Prostate gland (tissue), 2 donors: ENCODE data around the gene SUGCT. TPM values are rescaled to one million over a fixed set of nuclear protein-coding genes. Genes with fewer than 3 reads are reported as not detected.

ENCODE experiments used
- DNase-seq: peaks from one replicate; pipeline ENCODE4 v3.0.0-alpha.2; 2019; ENCODE audit warnings: low spot score
- H3K27ac ChIP-seq, 2 donors: fragments of 200-600 bp; sonication (generic); 2 replicates each; pipeline ENCODE4 v1.5.1; 2017 to 2019
- H3K27me3 ChIP-seq: fragments of 200-600 bp; sonication (generic); replicated peaks from 2 replicates; pipeline ENCODE4 v1.5.1; 2019; ENCODE audit not compliant: insufficient read depth
- H3K36me3 ChIP-seq, 2 donors: fragments of 200-600 bp; sonication (generic); 1 replicate in 1 of 2; 2 replicates in 1 of 2; pipeline versions ENCODE4 v1.5.1 to v1.8.1; 2017 to 2019
- H3K4me1 ChIP-seq: fragments of 200-600 bp; sonication (generic); replicated peaks from 2 replicates; pipeline ENCODE4 v1.5.1; 2019
- H3K4me3 ChIP-seq, 2 donors: fragments of 200-600 bp; sonication (generic); 2 replicates each; pipeline ENCODE4 v1.5.1; 2017 to 2019
- H3K9me3 ChIP-seq: fragments of 200-600 bp; sonication (generic); 2 replicates; pipeline ENCODE4 v1.5.1; 2017
- POLR2A ChIP-seq: fragments of 450-650 bp; IDR thresholded peaks from one replicate; pipeline ENCODE4 v1.6.1; 2016; ENCODE audit warnings: antibody characterized with exemption, mild to moderate bottlenecking
- POLR2AphosphoS5 ChIP-seq: sonication (generic); formaldehyde crosslinking; IDR thresholded peaks from one replicate; pipeline ENCODE4 v1.6.1; 2017; ENCODE audit warnings: antibody characterized with exemption
- WGBS: methylation state at CpG from one replicate; pipeline ENCODE4 v1.1.5; 2018; 5-methylcytosine and 5-hydroxymethylcytosine counted together
- intact Hi-C: fragments of 100-400 bp; cut with DNase I; formaldehyde crosslinking; loops from one replicate; pipeline ENCODE4 v1.14.2; 2022
- total RNA-seq, 2 donors: library from RNA; depleted of rRNA; stranded (reverse); fragments of >200 nt; gene quantifications; one replicate each; pipeline ENCODE4 v1.1.0, GENCODE V29; 2016
- TF ChIP-seq, protein P1 (sequence below), 4 experiments: fragments of 200-600 bp in 2 of 4; fragments of 450-650 bp in 2 of 4; sonication (generic) in 2 of 4; IDR thresholded peaks; 1 replicate in 3 of 4; 2 replicates in 1 of 4; pipeline ENCODE4 v1.5.1; 2016 to 2019; ENCODE audit warnings: antibody characterized with exemption in 4 of 4, mild to moderate bottlenecking in 2 of 4, moderate library complexity in 2 of 4

Gene SUGCT
- total RNA-seq, 2 donors from 2014 or later, result 2.2 to 3.2 TPM

GRCh38 chr7:40758590-40758989 lies 623.8 kb downstream of the SUGCT start:
- intact Hi-C loops, result no loop called here
- Histone ChIP-seq H3K27ac (no peak overlapping the region), H3K4me3 (no peak overlapping the region), H3K27me3 (no peaks in the 10 kb centered on the region), H3K36me3 (no peaks in the 10 kb centered on the region), H3K9me3 (no peaks in the 10 kb centered on the region), H3K4me1 (no peaks in the 10 kb centered on the region)
- TF ChIP-seq, protein P1, sequence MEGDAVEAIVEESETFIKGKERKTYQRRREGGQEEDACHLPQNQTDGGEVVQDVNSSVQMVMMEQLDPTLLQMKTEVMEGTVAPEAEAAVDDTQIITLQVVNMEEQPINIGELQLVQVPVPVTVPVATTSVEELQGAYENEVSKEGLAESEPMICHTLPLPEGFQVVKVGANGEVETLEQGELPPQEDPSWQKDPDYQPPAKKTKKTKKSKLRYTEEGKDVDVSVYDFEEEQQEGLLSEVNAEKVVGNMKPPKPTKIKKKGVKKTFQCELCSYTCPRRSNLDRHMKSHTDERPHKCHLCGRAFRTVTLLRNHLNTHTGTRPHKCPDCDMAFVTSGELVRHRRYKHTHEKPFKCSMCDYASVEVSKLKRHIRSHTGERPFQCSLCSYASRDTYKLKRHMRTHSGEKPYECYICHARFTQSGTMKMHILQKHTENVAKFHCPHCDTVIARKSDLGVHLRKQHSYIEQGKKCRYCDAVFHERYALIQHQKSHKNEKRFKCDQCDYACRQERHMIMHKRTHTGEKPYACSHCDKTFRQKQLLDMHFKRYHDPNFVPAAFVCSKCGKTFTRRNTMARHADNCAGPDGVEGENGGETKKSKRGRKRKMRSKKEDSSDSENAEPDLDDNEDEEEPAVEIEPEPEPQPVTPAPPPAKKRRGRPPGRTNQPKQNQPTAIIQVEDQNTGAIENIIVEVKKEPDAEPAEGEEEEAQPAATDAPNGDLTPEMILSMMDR (IDR thresholded peaks at IDR 0.05), result no peak
- TF ChIP-seq POLR2AphosphoS5, result no peak
- TF ChIP-seq POLR2A, result no peak
- DNase-seq, result no peak
- WGBS, result 92% methylated on average over 3 of the region's 3 CpGs

- TF ChIP-seq, protein P1 (IDR thresholded peaks at IDR 0.05), result no peak
- no peak for TF ChIP-seq POLR2A
- TF ChIP-seq POLR2AphosphoS5, result no peak
- no peaks in the 10 kb centered on the region for H3K4me1 ChIP-seq
- 85% methylated on average over 5 of the region's 5 CpGs for WGBS
- intact Hi-C loops, result loop anchor here (5.0 kb wide), 1 partner anchor 947 kb away; no protein-coding TSS in a partner anchor
- no peak for DNase-seq
- H3K27ac ChIP-seq, result no peak overlapping the region
- H3K36me3 ChIP-seq, result no peaks in the 10 kb centered on the region
- no peaks in the 10 kb centered on the region for H3K27me3 ChIP-seq
- H3K4me3 ChIP-seq, result no peak overlapping the region
- no peaks in the 10 kb centered on the region for H3K9me3 ChIP-seq
These were observed 625.6 kb downstream of the SUGCT start for GRCh38 chr7:40760293-40760964.

DNA sequence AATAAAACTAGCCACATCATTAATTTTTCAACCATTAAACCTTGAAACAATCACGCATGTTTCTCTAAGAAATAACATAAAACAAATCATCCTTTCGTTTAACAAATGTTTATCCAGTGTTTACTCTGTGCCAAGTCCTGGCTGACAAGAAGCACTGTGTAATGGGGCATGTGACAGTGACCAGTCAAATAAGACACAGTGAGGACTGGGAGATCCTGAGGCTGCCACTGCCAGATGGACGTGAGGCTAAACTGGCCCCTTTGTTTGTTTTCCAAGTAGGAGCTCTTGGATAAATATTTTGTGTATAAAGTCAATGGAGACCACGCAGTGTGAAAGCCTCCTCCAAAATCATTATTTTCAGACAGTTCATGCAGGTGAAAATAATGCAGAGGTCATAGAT lies 626.2 kb downstream of the SUGCT start:
- intact Hi-C loops, result loop anchor here (5.0 kb wide), 1 partner anchor 946 kb away; no protein-coding TSS in a partner anchor
- DNase-seq, result no peak
- Histone ChIP-seq H3K9me3 (no peaks in the 10 kb centered on the region), H3K27me3 (no peaks in the 10 kb centered on the region), H3K36me3 (no peaks in the 10 kb centered on the region), H3K4me3 (no peak overlapping the region), H3K27ac (no peak overlapping the region), H3K4me1 (no peaks in the 10 kb centered on the region)
- no peak for TF ChIP-seq POLR2A
- TF ChIP-seq, protein P1 (IDR thresholded peaks at IDR 0.05), result no peak
- no peak for TF ChIP-seq POLR2AphosphoS5
- WGBS, result 46% methylated on average over 4 of the region's 4 CpGs

DNA sequence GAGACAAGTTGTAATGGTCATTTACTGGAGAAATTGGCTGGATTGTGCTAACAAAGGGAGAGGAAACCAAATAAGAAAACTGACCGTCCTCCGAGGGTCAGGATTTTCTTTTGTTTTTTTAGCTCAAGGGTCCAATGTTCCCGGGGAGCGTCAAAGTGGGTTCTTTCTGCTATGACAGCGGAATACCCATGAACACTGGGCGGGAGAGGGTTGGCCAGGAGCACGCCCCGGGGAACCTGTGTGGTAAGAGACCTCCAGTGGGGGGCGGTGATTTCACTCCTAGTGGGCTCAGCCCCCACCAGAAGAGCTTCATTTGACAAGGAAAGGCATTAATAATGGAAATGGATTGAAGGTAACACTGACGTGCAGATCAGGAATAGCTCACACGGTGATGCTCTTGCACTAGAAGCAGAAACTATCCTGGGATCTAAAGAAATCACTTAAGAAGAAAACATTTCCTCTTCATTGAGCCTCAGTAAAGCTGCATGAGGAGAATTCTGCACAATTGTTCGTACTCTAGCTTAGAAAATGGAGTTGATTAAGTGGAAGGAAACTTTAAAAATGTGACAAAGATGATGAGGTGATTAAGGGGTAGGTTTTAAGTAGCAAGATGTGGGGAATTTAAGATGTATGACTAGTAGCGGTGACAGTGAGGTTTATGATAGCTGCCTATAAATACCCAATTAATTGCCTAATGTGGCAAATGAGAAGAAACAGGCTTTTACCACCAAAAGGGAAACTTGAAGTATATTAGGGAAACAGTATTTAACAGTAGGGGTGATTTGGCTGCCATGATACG lies 627.2 kb downstream of the SUGCT start:
- no peak for DNase-seq
- H3K36me3 ChIP-seq, result no peaks in the 10 kb centered on the region
- intact Hi-C loops, result loop anchor here (5.0 kb wide), 1 partner anchor 945 kb away; no protein-coding TSS in a partner anchor
- WGBS, result 84% methylated on average over 14 of the region's 14 CpGs
- no peaks in the 10 kb centered on the region for H3K9me3 ChIP-seq
- H3K4me1 ChIP-seq, result no peaks in the 10 kb centered on the region
- no peak for TF ChIP-seq POLR2AphosphoS5
- TF ChIP-seq, protein P1 (IDR thresholded peaks at IDR 0.05), result peak in 1 of 4 experiments; percentile 21
- H3K27ac ChIP-seq, result no peak overlapping the region
- H3K27me3 ChIP-seq, result no peaks in the 10 kb centered on the region
- no peak overlapping the region for H3K4me3 ChIP-seq
